HG03575 (cell line): ENCODE data around the gene AP1G2.
A peak's percentile ranks its signal among the peaks of the same experiment; 100 is the strongest.
"Not testable (repeated sequence)": the region's sequence is repeated elsewhere in the genome, so short reads cannot be mapped to it uniquely, and the experiment has no call there.

ENCODE experiments used
- ATAC-seq: cut with Tn5 transposase; IDR thresholded peaks from one replicate; pipeline ENCODE4 v1.9.1; 2021; ENCODE audit not compliant: unreplicated experiment, insufficient number of reproducible peaks, low FRiP score; ENCODE audit errors: extremely low read depth

AP1G2 gene, protein sequence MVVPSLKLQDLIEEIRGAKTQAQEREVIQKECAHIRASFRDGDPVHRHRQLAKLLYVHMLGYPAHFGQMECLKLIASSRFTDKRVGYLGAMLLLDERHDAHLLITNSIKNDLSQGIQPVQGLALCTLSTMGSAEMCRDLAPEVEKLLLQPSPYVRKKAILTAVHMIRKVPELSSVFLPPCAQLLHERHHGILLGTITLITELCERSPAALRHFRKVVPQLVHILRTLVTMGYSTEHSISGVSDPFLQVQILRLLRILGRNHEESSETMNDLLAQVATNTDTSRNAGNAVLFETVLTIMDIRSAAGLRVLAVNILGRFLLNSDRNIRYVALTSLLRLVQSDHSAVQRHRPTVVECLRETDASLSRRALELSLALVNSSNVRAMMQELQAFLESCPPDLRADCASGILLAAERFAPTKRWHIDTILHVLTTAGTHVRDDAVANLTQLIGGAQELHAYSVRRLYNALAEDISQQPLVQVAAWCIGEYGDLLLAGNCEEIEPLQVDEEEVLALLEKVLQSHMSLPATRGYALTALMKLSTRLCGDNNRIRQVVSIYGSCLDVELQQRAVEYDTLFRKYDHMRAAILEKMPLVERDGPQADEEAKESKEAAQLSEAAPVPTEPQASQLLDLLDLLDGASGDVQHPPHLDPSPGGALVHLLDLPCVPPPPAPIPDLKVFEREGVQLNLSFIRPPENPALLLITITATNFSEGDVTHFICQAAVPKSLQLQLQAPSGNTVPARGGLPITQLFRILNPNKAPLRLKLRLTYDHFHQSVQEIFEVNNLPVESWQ

DNA sequence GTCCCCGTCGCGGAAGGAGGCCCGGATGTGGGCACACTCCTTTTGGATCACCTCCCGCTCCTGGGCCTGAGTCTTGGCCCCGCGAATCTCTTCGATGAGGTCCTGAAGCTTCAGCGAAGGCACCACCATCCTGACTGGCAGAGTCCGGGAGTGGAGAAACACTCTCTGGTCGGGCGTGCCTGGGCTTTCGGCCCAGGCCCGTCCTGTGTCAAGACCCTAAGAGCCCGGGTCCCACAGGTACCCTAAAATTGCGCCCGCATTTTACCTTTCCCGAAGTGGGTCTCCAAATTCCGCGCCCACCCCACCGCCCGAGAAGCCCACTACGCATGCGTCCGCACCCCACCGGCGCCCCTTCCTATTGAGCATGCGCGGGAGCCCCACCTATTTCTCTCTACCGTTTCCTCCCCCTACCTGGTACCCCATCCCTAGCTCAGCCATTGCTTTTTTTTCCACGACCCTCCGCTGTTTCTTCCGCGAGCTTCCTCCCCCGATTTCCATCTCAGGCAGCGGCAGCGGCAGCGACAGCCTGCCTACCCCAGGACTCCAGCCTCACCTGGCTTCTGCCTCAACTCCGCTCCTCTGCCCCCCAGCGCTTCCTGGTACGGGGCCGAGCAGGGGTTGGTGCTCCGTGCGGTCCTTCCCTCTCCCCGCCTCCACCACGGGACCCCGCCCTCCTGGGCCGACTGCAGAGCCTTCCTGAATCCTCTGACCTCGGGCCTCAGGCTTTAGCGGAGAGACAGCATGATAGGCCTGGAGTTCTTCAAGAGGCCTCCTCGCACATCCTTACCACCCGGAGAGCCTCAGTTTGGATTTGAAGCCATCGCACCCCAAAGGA lies at the start of gene AP1G2:
AP1G2 (minus strand) TSS at position 606 of the 835 bp plus-strand sequence; CDS start at position 129, 477 bp downstream.
- no peak for ATAC-seq

DNA sequence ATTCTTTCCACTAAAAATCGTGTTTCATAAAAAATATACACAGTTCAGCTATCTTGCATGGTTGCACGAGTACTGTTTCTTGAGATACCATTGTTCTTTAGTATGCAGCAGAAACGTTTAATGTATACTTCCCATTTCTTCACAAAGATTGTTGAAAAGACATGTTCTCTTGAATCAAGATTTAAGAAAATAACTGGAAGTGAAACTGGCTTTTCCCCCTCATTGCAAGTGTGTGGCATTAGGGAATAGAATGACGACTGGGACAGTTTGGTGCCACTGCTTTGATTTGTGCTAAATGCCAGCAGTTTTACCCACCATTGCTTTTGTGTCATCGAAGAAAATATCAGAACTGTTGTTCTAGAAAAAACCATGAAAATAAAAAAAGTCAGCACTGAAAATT lies 48.3 kb upstream of the AP1G2 start:
- no peak for ATAC-seq

DNA sequence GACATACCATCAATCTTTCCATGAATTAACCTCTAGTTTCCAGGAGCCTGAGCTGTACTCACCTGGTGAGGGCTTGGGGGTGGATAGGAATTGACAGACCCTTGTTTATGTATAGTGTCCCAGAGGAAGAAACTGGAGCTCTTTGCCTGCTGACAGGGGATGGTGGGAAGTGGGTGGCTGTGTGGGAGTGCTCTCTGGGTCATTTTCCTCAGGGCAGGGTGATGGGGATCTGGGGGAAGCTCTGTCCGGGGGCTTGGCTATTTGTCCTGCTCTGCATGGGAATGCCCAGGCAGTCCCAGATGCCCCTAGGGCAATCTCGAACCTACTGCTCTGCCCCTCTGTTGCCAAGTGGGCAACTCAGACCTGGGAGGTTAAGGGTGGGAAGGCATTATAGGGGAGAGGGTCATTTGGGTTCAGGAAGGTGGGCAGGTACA lies 46.8 kb upstream of the AP1G2 start:
- ATAC-seq: no peak

DNA sequence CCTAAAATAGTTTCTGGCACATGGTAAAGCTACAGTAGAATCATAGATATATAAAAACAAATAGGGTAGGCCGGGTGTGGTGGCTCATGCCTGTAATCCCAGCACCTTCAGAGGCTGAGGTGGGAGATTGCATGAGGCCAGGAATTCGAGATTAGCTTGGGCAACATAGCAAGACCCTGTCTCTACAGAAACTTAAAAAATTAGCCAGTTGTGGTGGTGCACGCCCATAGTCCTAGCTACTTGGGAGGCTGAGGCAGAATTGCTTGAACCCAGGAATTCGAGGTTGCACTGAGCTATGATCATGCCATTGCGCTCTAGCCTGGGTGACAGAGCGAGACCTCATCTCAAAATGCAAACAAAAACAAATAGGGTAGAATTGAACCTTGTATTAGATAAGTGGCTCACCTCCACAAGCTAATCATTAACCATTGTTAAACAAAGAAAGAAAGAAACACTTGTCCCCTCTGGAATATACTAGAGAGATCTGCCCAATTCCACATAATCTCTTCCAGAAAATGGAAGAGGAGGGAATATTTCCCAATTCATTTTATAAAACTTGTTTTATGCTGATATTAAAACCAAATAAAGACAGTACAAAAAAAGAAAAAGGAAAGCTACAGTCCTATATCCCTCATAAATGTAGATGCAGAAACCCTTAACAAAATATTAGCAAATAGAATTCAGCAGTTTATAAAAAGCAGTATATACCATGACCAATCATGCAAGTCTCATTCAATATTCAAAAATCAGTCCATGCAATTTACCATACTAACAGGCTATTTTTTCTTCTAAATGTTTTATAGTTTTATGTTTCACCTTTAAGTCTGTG lies 45.9 kb upstream of the AP1G2 start:
- no peak for ATAC-seq

DNA sequence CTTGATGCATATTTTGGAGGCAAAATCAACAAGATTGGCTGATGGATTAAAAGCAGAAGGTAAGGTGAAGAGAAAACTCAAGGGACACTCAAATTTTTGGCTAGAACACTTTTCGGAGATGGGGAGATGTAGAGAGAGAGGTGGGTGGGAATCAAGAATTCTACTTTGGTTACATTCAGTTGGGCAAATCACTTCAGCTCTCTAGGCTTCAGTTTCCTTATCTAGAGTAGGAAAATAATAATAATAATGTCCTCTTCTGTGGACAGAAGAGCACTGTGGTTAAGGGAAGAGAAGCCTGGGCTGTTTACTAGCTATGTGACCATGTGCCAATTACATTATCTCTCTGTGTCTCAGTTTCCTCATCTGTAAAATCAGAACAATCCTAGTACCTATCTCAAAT lies 45.2 kb upstream of the AP1G2 start:
- no peak for ATAC-seq

DNA sequence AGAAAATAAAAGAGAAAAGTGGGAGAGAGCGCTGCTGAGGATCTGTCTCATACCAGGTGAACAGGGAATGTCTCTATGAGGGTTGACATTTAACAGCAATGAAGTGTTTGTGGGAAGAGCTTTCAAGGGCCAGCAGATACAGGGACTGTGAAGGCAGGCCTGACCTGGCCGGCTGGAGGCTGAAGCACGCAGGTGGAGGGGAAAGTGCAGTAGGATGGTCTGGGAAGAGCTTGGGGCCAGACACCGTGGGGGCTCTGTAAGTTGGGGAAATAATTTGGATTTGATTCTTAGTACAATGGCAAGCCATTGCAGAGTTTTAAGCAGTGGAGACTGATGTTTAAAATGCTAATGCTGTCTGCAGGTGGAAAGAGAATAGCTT lies 44.8 kb upstream of the AP1G2 start:
- ATAC-seq: no peak

DNA sequence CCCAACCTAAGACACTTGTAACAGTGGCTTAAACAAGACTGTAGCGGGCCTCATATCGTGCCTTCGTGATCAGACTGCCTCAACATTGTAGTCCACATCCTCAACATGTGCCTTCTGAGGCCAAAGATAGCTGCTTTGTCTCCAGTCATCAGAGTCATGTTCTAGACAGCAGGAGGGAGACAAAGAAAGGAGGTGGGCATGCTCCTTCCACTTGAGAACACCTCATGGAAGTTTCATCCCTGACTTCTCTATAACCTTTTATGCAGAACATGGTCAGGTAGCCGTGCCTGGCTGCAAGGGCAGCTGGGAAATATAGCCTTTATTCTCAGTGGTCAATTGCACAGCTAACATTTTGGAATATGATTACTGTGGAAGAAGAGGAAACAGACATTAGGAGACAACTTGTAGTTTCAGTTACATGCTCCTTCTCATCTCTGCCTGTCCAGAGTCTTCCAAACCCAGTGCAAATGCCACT lies 43.3 kb upstream of the AP1G2 start:
- ATAC-seq: no peak

DNA sequence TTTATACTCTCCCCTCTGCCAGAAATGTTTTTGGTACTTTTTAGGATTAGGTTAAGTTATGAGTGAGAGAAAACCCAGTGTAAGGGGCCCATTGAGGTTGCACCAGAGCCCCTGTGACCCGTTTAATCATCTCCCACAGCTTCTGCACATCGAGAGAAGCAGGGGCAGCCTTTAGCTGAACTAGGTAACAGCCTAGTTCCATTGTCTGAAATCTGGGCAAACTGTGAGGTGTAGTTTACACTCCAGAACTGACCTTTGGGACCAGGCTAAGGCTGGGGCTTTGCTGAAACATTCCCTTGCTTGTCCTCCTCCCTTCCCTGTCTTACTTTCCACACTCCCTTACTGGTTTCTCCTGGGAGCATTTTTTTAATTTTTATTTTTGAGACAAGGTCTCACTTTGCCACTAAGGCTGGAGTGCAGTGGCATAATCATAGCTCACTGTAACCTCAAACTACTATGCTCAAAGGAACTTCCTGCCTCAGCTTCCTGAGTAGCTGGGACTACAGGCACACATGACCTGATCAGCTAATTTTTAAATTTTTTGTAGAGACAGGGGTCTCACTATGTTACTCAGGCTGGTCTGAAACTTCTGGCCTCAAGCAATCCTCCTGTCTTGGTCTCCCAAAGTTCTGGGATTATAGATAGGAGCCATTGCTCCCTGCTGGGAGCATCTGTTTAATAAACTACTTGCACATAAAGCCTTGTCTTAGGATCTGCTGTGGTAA lies 42.7 kb upstream of the AP1G2 start:
- ATAC-seq: no peak

DNA sequence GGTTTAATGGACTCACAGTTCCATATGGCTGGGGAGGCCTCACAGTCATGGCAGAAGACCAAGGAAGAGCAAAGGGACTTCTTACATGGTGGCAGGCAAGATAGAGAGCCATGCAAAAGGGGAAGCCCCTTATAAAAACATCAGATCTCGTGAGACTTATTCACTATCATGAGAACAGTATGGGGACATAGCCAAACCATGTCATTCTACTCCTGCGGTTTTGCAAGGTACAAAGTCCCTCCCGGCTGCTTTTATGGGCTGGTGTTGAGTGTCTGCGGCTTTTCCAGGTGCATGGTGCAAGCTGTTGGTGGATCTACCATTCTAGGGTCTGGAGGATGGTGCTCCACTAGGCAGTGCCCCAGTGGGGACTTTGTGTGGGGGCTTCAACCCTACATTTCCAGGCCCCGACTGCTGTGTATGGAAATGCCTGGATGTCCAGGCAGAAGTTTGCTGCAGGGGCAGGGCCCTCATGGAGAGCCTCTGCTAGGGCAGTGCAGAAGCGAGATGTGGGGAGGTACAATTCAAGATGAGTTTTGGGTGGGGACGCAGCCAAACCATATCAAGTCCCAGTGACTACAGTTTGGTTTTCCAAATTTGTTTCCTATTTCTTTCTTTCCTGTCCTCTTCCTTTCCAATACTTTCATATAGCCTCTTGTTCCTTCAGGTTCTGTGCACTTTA lies 42.0 kb upstream of the AP1G2 start:
- ATAC-seq: not testable (repeated sequence)

DNA sequence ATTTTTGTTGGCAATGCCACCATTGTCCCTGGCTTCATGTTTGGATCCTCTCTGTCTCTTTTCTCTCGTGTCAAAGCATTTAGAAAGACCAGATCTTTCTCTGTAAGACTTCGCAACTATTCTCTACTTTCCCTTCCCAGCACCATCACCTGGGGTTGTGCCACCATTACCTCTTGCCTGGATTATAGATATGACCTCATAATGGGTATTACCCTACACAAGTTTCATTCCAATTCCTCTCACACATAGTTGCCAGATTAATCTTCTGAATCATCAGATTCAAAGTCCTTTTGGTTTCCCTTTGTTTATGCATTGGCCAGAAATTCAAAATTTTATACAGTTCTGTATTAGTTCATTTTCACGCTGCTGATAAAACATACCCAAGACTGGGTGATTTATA lies 41.4 kb upstream of the AP1G2 start:
- ATAC-seq: no peak

DNA sequence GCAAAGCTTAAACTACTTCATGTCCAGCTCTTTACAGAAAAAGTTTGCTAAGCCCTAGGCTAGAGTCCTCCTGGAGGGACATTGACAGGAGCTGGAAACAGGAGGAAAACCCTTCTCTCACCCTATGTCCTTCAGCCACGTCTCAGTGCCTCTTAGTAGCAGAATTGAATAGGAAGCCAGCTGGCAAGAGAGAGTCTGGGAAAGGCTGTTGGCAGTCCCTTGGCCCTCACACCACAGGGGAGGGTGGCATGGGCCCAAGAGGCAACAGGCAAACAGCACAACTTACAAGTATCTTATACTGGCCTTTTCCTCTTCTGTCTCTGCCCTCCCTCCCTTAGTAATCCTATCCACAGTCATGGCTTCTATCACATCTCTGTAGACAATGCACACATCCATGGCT lies 40.9 kb upstream of the AP1G2 start:
- ATAC-seq: no peak

DNA sequence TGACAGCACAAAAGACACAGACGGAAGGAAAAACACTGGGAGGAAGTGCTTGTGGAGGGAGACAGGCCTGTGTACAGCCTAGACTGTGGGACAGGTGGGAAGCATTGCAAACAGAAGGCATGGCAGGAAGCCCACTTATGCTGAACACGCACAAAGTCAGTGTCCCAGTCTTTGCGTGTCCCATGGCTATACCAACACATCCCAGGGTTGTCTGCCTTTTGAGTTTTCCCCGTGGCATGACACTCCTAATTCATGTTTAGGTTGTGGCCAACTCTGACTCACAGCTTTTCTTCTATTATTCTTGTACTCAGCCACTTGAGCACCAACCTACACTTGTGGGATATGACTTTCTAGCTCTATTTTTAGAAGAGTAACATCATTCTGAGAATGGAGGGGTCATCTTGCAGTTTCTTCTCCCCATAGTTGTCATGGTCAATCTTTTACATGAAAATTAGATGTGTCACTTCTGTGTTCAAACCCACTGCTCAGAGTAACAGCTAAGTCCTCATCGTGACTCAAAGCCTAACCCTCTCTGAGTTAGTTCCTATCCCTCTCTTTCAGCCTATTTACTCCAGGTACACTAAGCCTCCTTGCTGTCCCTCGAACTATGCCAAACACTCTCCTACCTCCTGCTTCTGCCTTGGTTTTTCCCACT lies 38.5 kb upstream of the AP1G2 start:
- ATAC-seq: peak; percentile 88

DNA sequence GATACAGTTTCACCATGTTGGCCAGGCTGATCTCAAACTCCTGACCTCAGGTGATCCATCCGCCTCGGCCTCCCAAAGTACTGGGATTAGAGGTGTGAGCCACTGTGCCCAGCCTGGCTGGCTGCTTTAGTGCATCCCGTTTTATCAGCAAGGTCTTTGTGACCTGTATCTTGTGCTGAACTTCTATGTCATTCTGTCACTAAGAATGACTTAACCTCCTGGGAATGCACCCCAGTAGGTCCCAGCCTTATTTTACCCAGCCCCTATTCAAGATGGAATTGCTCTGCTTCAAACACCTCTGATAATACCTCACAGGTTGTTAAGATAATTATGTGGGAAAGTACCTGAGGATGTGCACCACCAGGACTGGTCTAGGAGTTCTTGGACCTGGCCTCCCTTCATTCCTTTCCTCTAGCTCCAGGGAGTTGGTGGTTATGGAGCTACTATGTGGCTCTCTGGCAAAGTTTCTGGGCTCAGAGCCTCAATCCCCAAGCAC lies 37.1 kb upstream of the AP1G2 start:
- no peak for ATAC-seq

DNA sequence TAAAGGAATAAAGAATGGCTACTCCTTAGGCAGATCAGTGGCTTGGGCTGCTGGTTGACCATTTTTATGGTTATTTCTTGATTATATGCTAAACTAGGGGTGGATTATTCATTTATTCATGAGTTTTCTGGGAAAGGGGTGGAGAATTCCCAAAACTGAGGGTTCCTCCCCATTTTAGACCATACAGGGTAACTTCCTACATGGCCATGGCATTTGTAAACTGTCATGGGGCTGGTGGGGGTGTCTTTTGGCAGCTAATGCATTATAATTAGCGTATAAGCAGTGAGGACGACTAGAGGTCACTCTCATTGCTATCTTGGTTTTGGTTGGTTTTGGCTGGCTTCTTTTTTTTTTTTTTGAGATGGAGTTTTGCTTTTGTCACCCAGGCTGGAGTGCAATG lies 36.6 kb upstream of the AP1G2 start:
- no peak for ATAC-seq

DNA sequence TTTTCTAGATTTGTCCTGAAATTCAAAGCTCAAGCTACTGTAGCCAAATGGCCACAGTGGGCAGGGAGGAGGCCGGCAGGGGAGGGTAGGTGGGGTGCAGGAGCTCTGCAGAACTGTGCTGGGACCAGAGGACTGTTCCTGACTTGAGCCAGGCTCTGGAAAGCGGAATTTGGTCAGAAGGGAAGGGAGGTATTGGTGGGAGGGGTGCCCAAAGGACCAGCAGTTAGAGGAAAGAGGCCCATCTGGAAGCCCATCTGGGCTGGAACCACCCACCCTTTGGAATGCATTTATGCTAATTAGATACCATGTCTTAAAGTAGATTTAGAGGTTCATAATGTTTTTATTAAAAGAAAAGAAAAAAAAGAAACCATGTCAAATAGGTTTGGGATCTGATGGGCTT lies 35.5 kb upstream of the AP1G2 start:
- ATAC-seq: no peak

DNA sequence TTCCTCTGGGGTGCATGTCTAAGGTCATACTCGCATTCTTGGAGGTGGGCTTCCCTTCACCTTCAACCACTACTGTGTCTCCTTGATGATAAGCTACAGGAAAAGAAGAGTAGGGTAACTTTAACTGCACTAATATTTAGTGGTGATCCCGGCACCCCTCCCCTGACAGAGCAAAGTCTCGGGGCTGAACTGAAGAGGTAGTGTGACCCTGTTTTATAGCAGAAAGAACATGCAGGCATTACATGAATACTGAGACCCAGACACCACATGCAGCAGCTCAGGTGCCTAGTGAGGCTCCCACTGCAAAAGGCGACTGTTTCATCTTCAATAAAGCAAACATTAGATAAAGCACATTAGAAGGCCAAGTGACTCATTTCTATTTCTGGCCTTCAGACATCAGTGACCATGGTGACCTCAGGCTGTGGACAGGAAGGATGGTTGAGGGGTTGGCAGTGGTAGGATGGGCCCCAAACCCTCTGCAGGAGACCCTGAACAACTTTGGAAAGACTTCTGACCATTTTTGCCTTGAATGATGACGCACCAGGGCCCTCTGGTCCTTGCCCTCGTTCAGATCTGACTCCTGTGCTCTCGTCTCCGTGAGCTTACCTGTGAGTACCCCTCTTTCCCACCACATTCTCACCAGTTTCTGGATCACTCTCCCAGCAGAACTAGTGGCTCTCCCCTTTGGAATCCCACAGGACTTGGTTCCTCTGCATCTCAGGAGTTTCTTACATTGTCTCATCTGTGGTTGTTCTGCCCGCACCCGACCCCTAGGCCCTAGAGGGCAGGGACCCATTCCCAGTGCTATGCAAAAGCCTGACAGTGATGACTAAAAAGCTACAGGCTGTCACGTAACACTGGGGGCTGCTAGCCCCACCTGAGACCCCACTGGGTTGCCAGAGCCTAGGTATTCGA lies 34.8 kb upstream of the AP1G2 start:
- ATAC-seq: no peak
